ENCODE data around the gene LAMA1.

LAMA1 gene

GRCh38 chr18:7111134-7111533, 6.5 kb downstream of the LAMA1 start:
- DNase-seq: no peak

GRCh38 chr18:7105943-7106342, 11.7 kb downstream of the LAMA1 start:
- no peak for DNase-seq

GRCh38 chr18:7105268-7105667, 12.3 kb downstream of the LAMA1 start:
- DNase-seq: no peak

GRCh38 chr18:7104649-7105048, 12.9 kb downstream of the LAMA1 start:
- DNase-seq: no peak

GRCh38 chr18:7102131-7102530, 15.5 kb downstream of the LAMA1 start:
- no peak for DNase-seq

GRCh38 chr18:7096838-7097237, 20.8 kb downstream of the LAMA1 start:
- DNase-seq: no peak

GRCh38 chr18:7094427-7094826, 23.2 kb downstream of the LAMA1 start:
- no peak for DNase-seq

GRCh38 chr18:7090771-7091170, 26.8 kb downstream of the LAMA1 start:
- no peak for DNase-seq

- DNase-seq: no peak
Measured at GRCh38 chr18:7089369-7089768, 28.2 kb downstream of the LAMA1 start.

- DNase-seq: no peak
Measured at GRCh38 chr18:7084080-7085065, 33.2 kb downstream of the LAMA1 start.

- DNase-seq: no peak
Measured at GRCh38 chr18:7082671-7083070, 34.9 kb downstream of the LAMA1 start.

GRCh38 chr18:7079231-7079630, 38.4 kb downstream of the LAMA1 start:
- DNase-seq: no peak

GRCh38 chr18:7072593-7072992, 45.0 kb downstream of the LAMA1 start:
- DNase-seq: no peak

GRCh38 chr18:7071600-7071999, 46.0 kb downstream of the LAMA1 start:
- DNase-seq: no peak

GRCh38 chr18:7070466-7070865, 47.1 kb downstream of the LAMA1 start:
- no peak for DNase-seq

GRCh38 chr18:7068871-7069590, 48.6 kb downstream of the LAMA1 start:
- DNase-seq: no peak

- DNase-seq: no peak
Measured at GRCh38 chr18:7066965-7067555, 50.5 kb downstream of the LAMA1 start.

GRCh38 chr18:7065736-7066135, 51.9 kb downstream of the LAMA1 start:
- no peak for DNase-seq

- no peak for DNase-seq
Measured at GRCh38 chr18:7064346-7064745, 53.3 kb downstream of the LAMA1 start.

GRCh38 chr18:7062811-7063210, 54.8 kb downstream of the LAMA1 start:
- no peak for DNase-seq

GRCh38 chr18:7062236-7062635, 55.4 kb downstream of the LAMA1 start:
- no peak for DNase-seq

- no peak for DNase-seq
Measured at GRCh38 chr18:7059276-7059675, 58.3 kb downstream of the LAMA1 start.

GRCh38 chr18:7056026-7056425, 61.6 kb downstream of the LAMA1 start:
- no peak for DNase-seq

GRCh38 chr18:7049951-7050350, 67.6 kb downstream of the LAMA1 start:
- DNase-seq: no peak
